Large intestine (tissue), 1 donor: ENCODE measurements around the gene NHLRC1. TPM values are rescaled to one million over a fixed set of nuclear protein-coding genes. Genes with fewer than 3 reads are reported as not detected.

Experiments used
- polyA plus RNA-seq: library from polyadenylated mRNA; unstranded; fragments of 120-200 nt; gene quantifications from one replicate; pipeline ENCODE4 v1.2.1, GENCODE V29; 2013

NHLRC1 gene
- polyA plus RNA-seq, 1 donor = 2.6 TPM

Other genes starting within 250 kb of the NHLRC1 start
- 34.4 TPM for gene KIF13A, start 135.0 kb downstream of the NHLRC1 start, polyA plus RNA-seq
- gene TPMT, start 32.4 kb upstream of the NHLRC1 start, polyA plus RNA-seq = 20.7 TPM
- gene KDM1B, start 32.7 kb upstream of the NHLRC1 start, polyA plus RNA-seq = 11.4 TPM
- gene DEK, start 141.9 kb upstream of the NHLRC1 start, polyA plus RNA-seq = 108 TPM